Measurements from ENCODE around the gene NME3. TPM values are rescaled to one million over a fixed set of nuclear protein-coding genes. Genes with fewer than 3 reads are reported as not detected.

Gene NME3
- polyA plus RNA-seq, 4 donors: 23.1 to 46.8 (median 37.7) TPM

- no peak for DNase-seq (ENCODE audit: low read depth in 4 of 4, low spot score in 2 of 4)
Observed at GRCh38 chr16:1781758-1782407, 10.5 kb upstream of the NME3 start.

DNA sequence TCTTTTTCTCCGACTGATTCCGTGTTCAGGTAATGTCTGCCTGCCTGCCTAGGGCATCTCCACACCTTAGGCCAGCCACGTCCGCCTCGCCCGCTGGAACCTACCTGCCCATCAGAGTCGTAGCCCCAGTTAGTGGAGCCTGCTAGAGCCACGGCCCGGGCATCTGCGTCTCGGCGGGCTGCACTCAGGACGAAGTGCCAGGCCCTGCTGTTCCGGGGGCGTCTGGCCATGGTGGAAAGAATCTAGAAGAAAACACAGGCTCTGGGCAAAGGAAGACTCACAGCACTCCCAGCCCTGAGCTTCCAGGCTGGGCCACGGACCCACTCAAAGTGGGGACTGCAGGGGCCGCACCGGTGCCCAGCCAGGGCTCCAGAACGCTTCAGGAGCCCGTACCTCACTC is 9.9 kb upstream of the NME3 start:
- DNase-seq (ENCODE audit: low read depth in 4 of 4, low spot score in 2 of 4): no peak

DNA sequence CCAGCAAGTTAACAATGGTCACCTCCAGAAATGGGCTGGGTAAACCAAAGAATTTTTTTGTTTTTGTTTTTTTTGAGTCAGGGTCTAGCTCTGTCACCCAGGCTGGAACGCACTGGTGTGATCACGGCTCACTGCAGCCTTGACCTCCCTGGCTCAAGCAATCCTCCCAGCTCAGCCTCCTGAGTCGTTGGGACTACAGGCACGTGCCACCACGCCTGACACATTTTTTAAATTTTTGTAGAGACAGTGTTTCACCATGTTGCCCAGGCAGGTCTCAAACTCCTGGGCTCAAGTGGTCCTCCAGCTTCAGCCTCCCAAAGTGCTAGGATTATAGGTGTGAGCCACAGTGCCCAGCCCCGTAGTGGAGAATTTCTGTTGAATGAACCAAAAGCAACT is 9.3 kb upstream of the NME3 start:
- no peak for DNase-seq (ENCODE audit: low read depth in 4 of 4, low spot score in 2 of 4)

DNA sequence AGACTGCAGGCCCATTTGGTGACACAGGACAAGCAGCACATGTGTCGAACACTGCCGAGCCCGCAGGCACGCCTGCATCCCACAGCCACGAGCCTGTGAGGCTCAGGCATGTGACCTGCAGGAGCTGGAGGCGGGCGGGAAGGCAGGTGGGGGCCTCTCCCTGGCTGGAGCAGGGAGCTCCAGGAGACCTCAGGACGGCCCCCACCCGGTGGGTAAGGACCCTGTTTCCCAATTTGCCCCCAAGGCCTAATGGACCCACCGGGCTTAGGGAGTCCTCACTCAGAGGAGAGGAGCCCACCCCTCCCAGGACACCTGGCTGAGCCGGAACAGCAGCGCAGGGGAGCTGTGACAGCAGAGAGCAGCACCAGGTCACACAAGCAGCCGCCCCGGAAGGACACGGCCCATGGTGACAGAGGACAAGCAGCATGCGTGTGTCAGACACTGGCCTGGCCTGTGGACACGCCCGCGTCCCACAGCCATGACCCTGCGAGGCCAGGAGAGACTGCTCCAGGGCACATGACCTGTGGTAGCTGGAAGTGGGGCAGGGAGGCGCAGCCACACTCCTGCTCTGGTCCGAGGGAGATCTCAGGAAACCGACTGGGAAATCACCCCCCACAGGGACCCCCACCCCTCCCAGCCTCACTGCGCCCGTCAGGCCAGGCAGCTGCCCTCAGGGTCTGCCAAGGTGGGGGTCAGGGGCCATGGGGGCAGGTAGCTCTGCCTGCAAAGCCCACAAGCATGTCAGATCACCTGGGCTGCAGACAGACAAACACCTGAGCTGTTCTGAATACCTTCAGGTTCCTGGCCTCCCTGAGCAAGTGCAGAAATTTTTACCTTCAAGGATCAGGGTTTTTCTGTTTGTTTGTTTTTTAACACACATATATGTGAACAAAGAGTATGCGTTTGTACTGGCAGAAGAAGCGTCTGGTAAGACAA is 8.7 kb upstream of the NME3 start:
- DNase-seq (ENCODE audit: low read depth in 4 of 4, low spot score in 2 of 4): no peak

DNA sequence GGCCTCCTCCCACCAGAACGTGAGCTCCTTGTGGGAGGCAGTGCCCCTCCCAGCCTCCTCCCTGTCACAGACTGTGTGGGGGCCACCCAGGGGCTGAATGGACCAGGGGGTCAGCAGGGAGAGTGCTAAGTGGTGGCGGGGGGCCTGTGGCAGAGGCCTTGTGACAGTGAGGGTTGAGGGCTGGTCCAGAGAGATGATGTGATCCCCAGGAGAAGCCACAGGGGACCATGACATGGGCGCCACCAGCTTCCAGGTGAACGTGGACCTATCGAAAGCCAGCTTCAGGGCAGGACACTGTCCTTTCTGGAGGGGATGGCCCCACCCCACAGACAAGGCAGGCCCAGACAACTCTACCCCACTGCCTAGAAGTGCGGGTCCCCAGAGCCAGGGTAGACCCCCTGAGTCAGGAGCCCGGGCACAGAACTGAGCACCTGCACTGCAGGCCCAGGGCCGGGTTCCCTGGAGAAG is 7.9 kb upstream of the NME3 start:
- no peak for DNase-seq (ENCODE audit: low read depth in 4 of 4, low spot score in 2 of 4)

DNA sequence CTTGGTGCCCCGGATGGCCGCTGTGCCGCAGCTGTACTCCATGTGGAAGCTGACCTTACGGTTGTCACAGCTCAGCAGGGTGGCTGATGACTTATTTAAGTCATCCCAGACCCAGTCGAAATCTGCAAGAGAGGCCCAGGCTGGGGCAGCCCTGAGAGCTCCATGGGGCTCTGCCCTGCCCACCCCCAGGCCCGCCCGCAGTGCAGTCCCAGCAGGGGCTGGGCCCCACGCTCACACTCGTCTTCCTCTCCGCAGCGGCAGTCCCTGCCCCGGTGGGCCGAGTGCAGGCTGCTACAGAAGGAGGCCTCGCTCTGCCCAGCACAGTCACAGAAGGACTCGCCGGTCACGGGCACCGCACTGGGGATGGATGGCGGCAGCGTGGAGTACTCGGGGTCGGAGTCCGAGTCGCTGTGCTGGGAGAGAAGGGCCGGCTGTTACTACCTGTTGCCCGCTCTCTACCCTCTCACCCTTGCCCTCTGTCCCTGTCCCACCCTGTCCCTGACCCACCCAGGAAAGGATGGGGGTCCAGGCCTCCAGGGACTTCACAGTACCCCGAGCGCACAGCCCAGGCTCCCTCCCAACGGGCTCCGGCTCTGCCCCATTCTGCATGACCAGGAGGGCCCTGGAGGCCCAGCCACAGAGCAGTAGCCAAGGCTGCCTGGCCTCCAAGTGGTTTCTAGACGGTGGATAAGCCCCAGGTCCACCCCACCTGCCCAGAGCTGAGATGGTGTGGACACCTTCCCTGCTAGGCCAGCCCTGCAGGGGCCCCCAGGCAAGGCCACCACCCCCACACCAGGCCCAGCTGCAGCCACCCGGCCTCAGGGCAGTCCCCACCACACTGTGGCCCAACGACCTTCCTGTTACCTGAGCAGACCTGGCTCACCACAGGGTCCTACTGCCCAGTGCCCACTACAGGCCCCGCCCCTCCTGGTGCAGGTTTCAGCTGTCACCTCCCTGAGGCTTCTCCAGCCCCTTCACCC is 7.1 kb upstream of the NME3 start:
- no peak for DNase-seq (ENCODE audit: low read depth in 4 of 4, low spot score in 2 of 4)

GRCh38 chr16:1777375-1778199 is 6.2 kb upstream of the NME3 start:
- DNase-seq (ENCODE audit: low read depth in 4 of 4, low spot score in 2 of 4): no peak

GRCh38 chr16:1776991-1777374 is 5.6 kb upstream of the NME3 start:
- DNase-seq (ENCODE audit: low read depth in 4 of 4, low spot score in 2 of 4): no peak

- no peak for DNase-seq (ENCODE audit: low read depth in 4 of 4, low spot score in 2 of 4)
Observed at GRCh38 chr16:1776672-1776955, 5.3 kb upstream of the NME3 start.

DNA sequence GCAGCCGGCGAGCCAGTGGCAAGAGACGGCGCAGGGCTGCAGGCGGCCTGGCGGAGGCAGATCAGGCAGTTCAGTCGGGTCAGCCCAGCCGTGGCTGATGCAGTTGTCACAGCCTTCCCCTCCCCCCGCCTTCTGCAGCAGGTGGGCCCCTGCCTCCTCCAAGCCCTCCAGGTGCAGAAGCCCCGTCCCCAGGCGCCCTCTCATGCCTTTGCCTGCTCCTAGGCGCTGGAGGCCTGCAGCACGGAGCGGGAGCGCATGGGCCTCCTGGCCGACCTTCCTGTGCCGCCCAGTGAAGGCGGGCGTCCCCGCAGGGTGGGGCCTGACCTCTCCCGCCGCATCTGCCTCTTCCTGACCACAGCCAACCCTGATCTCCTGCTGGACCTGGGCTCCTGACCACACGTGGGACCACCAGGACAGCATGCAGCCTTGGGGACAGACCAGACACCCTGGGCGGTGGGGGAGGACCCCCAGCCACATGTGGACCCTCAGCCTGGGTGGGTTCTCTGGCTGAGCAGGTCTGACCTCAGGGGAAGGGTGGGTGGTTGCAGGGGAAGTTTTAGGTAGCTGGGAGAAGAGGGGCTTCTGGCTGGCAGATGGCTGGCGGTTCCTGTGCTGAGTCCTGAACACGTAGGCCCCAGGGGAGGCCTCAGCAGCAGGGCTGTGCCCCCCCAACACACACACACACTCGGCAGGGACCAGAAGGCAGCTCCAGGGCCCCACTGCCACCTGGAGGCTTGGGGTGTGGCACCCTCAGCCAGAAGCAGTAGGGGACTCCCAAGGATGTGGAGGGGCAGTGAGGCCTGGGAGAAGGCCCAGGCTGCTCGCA is 4.7 kb upstream of the NME3 start:
- DNase-seq (ENCODE audit: low read depth in 4 of 4, low spot score in 2 of 4): no peak

GRCh38 chr16:1775006-1775845 is 3.9 kb upstream of the NME3 start:
- DNase-seq (ENCODE audit: low read depth in 4 of 4, low spot score in 2 of 4): no peak

- no peak for DNase-seq (ENCODE audit: low read depth in 4 of 4, low spot score in 2 of 4)
Observed at GRCh38 chr16:1774448-1774780, 3.1 kb upstream of the NME3 start.

DNA sequence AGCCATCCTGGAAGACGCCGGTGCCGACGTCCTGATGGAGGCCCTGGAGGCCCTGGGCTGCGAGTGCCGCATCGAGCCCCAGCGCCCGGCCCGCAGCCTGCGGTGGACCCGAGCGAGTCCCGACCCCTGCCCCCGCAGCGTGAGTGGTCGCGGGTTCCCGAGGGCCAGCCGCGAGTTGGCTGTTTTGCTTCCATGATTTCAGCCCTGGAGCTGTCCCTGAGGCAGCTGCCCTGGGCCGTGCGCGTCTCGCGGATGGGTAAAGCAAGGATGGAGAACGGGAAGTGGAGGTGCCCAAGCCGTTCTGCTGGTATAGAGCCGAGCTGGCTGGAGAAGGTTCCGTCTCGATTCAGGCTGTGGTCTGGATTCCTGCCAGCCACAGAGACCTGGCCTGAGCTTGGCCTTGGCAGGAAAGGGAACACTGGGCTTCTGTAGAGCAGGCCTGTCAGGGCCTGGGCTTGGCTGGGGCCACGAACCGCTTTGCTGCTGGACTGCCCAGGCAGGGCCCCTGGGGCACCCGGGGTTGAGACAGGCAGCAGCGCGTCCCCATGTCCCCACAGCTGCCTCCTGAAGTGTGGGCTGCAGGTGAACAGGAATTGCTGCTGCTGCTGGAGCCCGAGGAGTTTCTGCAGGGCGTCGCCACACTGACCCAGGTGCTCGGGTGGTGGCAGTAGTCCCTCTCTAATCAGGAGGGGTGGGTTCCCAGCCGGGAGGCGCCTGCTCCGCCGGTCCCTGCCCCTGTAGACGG is 2.5 kb upstream of the NME3 start:
- no peak for DNase-seq (ENCODE audit: low read depth in 4 of 4, low spot score in 2 of 4)

DNA sequence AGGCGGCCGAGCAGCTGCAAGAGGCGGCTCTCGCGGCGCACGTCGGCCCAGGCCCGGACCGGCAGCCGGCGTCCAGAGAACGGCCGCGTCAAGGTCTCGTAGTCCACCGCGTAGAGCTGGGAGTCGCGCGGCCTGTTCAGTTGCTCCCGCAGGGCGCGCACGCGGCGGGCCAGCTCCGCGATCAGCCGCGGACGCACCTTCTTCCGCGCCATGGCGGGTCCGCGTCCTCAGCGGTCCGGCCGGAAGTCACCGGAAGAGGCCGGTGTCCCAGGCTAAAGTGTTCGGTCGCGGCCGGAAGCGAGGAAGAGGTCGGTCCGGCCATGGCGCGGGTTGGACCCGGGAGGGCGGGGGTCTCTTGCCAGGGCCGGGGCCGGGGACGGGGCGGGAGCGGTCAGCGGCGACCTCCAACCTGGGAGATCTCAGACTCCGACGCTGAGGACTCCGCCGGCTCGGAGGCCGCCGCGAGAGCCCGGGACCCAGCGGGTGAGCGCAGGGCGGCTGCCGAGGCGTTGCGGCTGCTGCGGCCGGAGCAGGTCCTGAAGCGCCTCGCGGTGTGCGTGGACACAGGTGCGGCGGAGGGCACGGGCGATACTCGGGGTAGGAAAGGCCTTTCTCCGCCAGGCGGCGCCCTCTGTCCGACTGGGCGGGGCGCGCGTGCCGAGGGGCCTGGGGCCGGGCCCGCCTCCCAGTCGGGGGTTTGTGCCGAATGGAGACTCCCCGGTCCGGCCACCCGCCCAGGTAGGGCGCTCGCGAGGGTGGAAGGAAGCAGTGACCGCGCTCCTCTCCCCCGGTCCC is 1.8 kb upstream of the NME3 start, which contains the start of gene MRPS34:
MRPS34 (minus strand) TSS at position 227 of the 795 bp plus-strand sequence; CDS start at position 212, 15 bp downstream.
- peak; percentile 65 to 75 (median 70) for DNase-seq (ENCODE audit: low read depth in 4 of 4, low spot score in 2 of 4)

GRCh38 chr16:1772362-1772907 is 1.1 kb upstream of the NME3 start, which contains the start of gene EME2:
TSS of gene EME2 (plus strand) at chr16:1772810. CDS start at chr16:1773228, 418 bp downstream.
- no peak for DNase-seq (ENCODE audit: low read depth in 4 of 4, low spot score in 2 of 4)

DNA sequence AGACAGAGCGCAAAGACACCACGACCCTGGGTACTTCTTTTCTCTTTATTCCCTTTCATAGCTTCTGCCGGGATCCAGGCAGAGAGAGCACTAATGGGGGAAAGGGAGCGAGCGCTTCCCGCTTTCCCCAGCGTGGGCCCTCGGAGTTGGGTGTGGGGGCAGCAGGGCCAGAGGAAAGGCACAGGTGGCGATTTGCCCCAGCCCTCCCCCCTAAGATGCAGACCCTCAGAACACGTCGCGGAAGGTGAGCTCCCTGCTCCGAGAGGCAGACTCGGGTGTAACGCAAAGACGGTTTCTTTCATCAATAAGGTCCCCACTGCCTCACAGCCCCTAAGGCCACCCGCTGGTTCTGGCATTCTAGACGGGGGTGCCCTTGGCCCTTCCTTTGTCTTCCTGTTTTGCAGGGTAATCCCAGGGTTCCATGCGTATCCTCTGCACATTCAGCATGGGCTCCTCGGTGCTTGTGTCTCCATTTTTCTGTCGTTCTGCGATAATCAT is 570 bp upstream of the NME3 start:
- no peak for DNase-seq (ENCODE audit: low read depth in 4 of 4, low spot score in 2 of 4)

Measured in left renal cortex interstitium (tissue), 4 donors.